Measurements from ENCODE around the gene CDH16. TPM values are rescaled to one million over a fixed set of nuclear protein-coding genes. Genes with fewer than 3 reads are reported as not detected.
"Not testable (repeated sequence)": the region's sequence is repeated elsewhere in the genome, so short reads cannot be mapped to it uniquely, and the experiment has no call there.

The CDH16 gene
- total RNA-seq, 1 donor from 2014 or later = 0.13 TPM

DNA sequence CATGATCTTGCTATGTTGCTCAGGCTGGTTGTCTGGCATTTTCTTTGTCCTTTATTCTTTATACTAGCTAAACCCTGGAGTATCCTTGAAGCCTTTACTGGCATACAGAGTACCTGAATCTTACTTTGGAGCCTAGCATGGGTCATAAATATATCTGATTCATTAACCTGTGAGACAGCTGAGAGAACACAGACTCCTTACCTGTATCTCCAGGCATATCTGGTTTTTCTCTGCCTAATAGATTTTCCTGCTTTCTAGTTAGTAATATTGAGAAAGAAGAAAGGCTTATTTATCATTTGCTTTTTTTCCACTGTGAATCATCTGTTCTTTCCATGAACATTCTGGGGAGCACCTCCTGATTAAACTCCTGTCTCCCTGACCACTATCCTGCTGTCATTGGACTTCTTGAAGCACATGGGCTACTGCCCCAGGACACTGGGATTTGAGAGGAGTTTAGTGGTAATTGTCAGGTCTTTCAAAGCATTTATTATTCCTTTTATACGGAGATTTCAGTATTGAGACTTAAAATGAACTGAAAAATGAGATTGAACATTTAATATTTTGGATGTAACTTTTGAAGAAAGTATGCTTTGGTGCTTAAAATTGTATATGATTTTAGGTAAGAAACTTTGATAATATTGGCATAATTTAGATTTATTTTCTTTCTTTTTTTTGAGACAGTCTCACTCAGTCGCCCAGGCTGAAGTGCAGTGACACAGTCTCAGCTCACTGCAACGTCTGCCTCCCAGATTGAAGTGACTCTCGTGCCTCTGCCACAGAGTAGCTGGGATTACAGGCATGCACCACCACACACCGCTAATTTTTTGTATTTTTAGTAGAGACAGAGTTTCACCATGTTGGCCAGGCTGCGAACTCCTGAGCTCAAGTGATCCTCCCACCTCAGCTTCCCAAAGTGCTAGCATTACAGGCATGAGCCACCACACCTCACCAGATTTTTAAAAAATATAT, 29.8 kb downstream of the CDH16 start:
- DNase-seq = no peak
- no peak for ATAC-seq (ENCODE audit: poor library complexity)
- intact Hi-C loops (cut with DNase I) = no loop called here

- intact Hi-C loops (cut with DNase I) = no loop called here
- DNase-seq = no peak
- no peak for ATAC-seq (ENCODE audit: poor library complexity)
These were observed 31.8 kb downstream of the CDH16 start for GRCh38 chr16:66886914-66887313.

- no peak for ATAC-seq (ENCODE audit: poor library complexity)
- DNase-seq = no peak
- intact Hi-C loops (cut with DNase I) = no loop called here
These were observed 32.4 kb downstream of the CDH16 start for GRCh38 chr16:66886321-66886720.

DNA sequence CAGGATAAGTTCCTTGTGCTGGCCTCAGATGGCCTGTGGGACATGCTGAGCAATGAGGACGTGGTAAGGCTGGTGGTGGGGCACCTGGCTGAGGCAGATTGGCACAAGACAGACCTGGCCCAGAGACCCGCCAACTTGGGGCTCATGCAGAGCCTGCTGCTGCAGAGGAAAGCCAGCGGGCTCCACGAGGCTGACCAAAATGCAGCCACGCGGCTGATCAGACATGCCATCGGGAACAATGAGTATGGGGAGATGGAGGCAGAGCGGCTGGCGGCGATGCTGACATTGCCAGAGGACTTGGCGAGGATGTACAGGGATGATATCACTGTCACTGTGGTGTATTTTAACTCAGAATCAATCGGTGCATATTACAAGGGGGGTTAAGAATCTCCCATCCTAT, 33.2 kb downstream of the CDH16 start:
- DNase-seq (no peak), ATAC-seq (ENCODE audit: poor library complexity) (no peak)
- intact Hi-C loops (cut with DNase I) = no loop called here

DNA sequence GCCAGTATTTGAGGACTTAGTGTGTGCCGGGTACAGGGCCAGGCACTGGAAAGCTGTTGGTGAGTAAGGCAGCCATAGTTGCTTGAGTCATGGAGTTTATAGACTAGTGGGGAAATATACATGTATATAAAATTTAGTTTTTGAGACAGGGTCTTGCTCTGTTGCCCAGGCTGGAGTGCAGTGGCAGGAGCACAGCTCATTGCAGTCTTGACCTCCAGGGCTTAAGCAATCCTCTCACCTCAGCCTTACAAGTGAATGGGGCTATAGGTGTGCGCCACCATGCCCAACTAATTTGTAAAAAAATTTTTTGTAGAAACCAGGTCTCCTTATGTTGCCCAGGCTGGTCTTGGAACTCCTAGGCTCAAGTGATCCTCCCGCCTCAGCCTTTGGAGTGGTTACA, 36.0 kb downstream of the CDH16 start:
- no peak for ATAC-seq (ENCODE audit: poor library complexity)
- intact Hi-C loops (cut with DNase I) = no loop called here
- no peak for DNase-seq

- ATAC-seq (ENCODE audit: poor library complexity) (no peak), DNase-seq (no peak)
- intact Hi-C loops (cut with DNase I) = no loop called here
These were observed 36.6 kb downstream of the CDH16 start for GRCh38 chr16:66881964-66882508.

DNA sequence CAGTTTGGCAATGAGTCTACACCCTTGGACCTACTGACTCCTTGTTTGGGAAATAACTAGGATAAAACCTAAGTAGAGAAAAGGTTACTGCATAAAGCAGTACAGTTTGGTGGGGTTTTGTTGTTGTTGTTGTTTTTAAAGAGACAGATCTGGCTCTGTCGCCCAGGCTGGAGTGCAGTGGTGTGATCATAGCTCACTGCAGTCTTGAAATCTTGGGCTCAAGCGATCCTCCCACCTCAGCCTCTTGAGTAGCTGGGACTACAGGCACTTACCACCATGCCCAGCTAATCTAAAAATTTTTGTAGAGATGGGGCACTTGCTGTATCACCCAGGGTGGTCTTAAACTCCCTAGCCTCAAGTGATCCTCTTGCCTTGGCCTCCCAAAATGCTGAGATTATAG, 37.1 kb downstream of the CDH16 start:
- ATAC-seq (ENCODE audit: poor library complexity) (no peak), DNase-seq (no peak)

DNA sequence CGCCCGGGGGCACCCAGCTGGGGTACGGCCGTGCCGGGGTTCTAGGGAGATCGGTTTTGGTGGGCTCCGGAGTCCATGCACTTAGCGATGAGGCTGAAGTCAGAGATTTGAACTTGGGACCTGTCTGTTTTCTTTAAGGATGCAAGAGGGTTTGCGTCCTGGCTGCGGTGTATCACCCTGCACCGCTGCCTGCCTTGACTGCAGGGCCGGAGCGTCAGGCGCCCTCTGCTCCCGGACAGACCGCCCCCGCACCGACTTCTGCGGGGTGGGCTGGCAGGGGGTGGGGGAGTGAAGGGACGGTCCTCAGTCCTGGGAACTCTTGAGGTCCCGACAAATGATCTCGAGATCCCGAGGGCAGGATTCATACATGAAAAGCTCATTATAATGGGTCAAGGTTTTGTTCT, 37.7 kb downstream of the CDH16 start:
- peak; percentile 9 for ATAC-seq (ENCODE audit: poor library complexity)
- intact Hi-C loops (cut with DNase I) = no loop called here
- no peak for DNase-seq

More for the DNA sequence above, 37.1 kb downstream of the CDH16 start:
- intact Hi-C loops (cut with DNase I) = no loop called here

- intact Hi-C loops (cut with DNase I) = no loop called here
- DNase-seq = peak; percentile 96
- peak; percentile 98 for ATAC-seq (ENCODE audit: poor library complexity)
These were observed 38.2 kb downstream of the CDH16 start, which contains the start of gene PDP2 for GRCh38 chr16:66880288-66881013. Gene PDP2, plus strand, starts transcription at chr16:66880515. Its CDS starts 3,770 bp downstream, at chr16:66884285.

GRCh38 chr16:66878067-66878466, 40.6 kb downstream of the CDH16 start:
- intact Hi-C loops (cut with DNase I) = no loop called here
- DNase-seq = no peak
- no peak for ATAC-seq (ENCODE audit: poor library complexity)

GRCh38 chr16:66874079-66874775, 44.5 kb downstream of the CDH16 start:
- intact Hi-C loops (cut with DNase I) = loop anchor here (5.0 kb wide), 1 partner anchor 147 kb away; no protein-coding TSS in a partner anchor
- DNase-seq = no peak
- no peak for ATAC-seq (ENCODE audit: poor library complexity)

DNA sequence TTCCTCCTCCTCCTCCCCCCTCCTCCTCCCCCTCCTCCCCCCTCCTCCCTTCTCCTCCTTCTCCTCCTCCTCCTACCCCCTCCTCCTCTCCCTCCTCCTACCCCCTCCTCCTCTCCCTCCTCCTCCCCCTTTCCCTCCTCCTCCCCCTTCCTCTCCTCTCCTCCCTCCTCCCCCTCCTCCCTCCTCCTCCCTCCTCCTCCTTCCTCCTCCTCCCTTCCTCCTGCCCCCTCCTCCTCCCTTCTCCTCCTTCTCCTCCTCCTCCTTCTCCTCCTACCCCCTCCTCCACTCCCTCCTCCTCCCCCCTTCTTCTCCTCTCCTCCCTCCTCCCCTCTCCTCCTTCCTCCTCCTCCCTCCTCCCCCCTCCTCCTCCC, 45.0 kb downstream of the CDH16 start:
- intact Hi-C loops (cut with DNase I) = loop anchor here (5.0 kb wide), 1 partner anchor 146 kb away; no protein-coding TSS in a partner anchor
- DNase-seq = no peak
- no peak for ATAC-seq (ENCODE audit: poor library complexity)

- intact Hi-C loops (cut with DNase I) = loop anchor here (5.0 kb wide), 1 partner anchor 146 kb away; no protein-coding TSS in a partner anchor
- DNase-seq = peak; percentile 95
- peak; percentile 96 for ATAC-seq (ENCODE audit: poor library complexity)
These were observed 45.6 kb downstream of the CDH16 start for GRCh38 chr16:66872943-66873684.

DNA sequence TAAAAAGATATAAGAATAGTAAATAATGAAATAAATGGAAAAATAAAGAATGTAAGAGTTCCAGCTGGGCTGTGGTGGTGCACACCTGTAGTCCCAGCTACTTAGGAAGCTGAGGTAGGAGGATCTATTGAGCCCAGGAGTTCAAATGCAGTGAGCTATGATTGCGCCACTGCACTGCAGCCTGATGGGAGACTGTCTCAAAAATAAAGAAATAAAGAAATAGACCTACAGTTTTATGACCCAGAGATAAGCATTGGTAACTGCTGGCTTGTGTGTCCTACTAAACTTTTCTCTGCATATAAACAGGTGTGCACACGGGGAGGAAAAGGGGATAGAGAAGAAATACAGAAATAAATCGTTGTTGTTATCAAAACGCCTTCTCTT, 46.1 kb downstream of the CDH16 start:
- intact Hi-C loops (cut with DNase I) = loop anchor here (5.0 kb wide), 1 partner anchor 145 kb away; no protein-coding TSS in a partner anchor
- ATAC-seq (ENCODE audit: poor library complexity) = no peak
- no peak for DNase-seq

- ATAC-seq (ENCODE audit: poor library complexity) (no peak), DNase-seq (no peak)
- intact Hi-C loops (cut with DNase I) = loop anchor here (5.0 kb wide), 1 partner anchor 145 kb away; no protein-coding TSS in a partner anchor
These were observed 46.8 kb downstream of the CDH16 start for GRCh38 chr16:66871840-66872239.

DNA sequence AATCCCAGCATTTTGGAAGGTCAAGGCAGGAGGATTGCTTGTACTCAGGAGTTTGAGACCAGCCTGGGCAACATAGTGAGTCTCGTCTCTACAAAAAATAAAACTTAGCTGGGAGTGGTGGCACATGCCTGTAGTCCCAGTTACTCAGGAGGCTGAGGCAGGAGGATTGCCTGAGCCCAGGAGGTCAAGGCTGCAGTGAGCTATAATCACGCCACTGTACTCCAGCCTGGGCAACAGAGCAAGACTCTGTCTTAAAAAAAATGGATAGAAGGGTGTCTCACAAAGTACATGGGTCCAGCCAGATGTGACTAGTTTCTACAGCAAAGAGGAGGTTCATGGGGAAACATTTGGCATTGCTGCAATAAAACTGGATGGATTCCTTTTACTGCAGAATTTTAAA, 47.3 kb downstream of the CDH16 start:
- not testable (repeated sequence) for DNase-seq; ATAC-seq (ENCODE audit: poor library complexity)
- intact Hi-C loops (cut with DNase I) = loop anchor here (5.0 kb wide), 1 partner anchor 144 kb away; no protein-coding TSS in a partner anchor

DNA sequence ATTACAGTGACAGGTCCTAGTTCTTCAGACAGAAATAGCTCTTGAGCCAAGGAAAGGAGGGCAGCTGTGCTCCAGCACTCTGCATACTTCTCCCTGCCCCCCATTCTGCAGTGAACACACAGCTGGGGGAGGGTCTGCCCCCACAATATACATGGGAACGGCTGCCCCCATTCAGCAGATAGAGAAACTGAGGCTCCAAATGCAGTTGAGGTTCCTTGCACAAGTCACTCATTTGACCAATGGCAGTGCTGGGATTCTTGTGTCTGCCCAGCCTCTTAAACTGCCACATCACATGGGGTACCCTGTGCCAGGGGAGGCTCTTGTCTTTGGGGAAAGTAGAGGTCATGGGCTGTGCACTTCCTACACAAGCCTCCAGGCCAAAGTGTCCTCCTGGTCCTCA, 49.3 kb downstream of the CDH16 start:
- DNase-seq = no peak
- intact Hi-C loops (cut with DNase I) = loop anchor here (5.0 kb wide), 2 partner anchors 37 to 262 kb away; partner anchors contain the start of gene NAE1

DNA sequence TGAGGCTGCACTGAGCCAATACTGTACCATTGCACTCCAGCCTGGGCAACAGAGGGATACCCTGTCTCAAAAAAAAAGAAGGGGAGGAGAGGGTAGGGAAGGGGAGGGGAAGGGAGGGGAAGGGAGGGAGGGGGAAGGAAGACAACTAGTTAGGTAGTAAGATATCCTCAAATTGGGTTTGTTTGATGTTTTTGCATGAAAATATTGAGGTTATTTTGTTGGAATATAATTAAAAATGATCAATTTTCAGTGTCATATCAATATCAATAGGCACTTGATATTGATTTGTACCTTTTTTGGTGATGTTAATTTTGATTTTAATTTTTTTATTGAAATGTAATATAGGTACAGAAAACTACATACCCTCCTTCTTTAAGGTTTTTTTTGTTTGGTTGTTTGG, 55.0 kb downstream of the CDH16 start:
- DNase-seq (no peak), ATAC-seq (ENCODE audit: poor library complexity) (no peak)
- intact Hi-C loops (cut with DNase I) = no loop called here

More for the DNA sequence above, 49.3 kb downstream of the CDH16 start:
- ATAC-seq (ENCODE audit: poor library complexity) = no peak

Data from Right ventricle myocardium superior (tissue), 1 donor.